Esophagus squamous epithelium (tissue), 4 donors: Measurements from ENCODE around the gene CD276.
A peak's percentile ranks its signal among the peaks of the same experiment; 100 is the strongest.

Experiments used
- POLR2A ChIP-seq, 4 donors: fragments of 450-650 bp; IDR thresholded peaks; one replicate each; pipeline ENCODE4 v1.6.1; 2017; ENCODE audit warnings: antibody characterized with exemption in 4 of 4, mild to moderate bottlenecking in 4 of 4, moderate library complexity in 3 of 4
- TF ChIP-seq, protein P1 (sequence below), 6 experiments: fragments of 450-650 bp in 4 of 6; fragments of 200-600 bp in 2 of 6; sonication (generic) in 2 of 6; IDR thresholded peaks; one replicate each; pipeline ENCODE4 v1.5.1; 2016 to 2019; ENCODE audit warnings: antibody characterized with exemption in 6 of 6, mild to moderate bottlenecking in 4 of 6, moderate library complexity in 4 of 6

DNA sequence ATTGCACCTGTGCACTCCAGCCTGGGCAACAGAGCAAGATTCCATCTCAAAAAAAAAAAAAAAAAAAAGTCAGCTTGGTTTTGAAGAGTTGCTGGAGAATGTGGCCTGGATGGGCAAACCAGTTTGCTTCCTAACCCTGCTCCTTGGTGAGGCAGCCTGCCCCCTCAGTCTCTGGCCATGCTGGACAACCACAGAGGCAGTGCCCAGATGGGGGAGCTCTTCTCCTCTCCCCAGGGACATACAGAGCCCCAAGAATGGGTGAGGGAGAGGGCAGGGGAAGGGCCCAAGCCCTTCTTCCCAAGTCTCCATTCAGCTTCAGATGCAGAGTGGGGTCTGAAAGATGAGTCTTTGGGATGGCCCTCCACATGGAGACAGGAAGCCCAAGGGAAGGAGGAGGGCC lies 27.9 kb downstream of the CD276 start:
- no peak for TF ChIP-seq POLR2A (IDR thresholded peaks at IDR 0.05)
- TF ChIP-seq, protein P1, sequence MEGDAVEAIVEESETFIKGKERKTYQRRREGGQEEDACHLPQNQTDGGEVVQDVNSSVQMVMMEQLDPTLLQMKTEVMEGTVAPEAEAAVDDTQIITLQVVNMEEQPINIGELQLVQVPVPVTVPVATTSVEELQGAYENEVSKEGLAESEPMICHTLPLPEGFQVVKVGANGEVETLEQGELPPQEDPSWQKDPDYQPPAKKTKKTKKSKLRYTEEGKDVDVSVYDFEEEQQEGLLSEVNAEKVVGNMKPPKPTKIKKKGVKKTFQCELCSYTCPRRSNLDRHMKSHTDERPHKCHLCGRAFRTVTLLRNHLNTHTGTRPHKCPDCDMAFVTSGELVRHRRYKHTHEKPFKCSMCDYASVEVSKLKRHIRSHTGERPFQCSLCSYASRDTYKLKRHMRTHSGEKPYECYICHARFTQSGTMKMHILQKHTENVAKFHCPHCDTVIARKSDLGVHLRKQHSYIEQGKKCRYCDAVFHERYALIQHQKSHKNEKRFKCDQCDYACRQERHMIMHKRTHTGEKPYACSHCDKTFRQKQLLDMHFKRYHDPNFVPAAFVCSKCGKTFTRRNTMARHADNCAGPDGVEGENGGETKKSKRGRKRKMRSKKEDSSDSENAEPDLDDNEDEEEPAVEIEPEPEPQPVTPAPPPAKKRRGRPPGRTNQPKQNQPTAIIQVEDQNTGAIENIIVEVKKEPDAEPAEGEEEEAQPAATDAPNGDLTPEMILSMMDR (IDR thresholded peaks at IDR 0.05), result peak in 1 of 6 experiments; percentile 13
